ENCODE measurements around the gene TMEM163.

DNA sequence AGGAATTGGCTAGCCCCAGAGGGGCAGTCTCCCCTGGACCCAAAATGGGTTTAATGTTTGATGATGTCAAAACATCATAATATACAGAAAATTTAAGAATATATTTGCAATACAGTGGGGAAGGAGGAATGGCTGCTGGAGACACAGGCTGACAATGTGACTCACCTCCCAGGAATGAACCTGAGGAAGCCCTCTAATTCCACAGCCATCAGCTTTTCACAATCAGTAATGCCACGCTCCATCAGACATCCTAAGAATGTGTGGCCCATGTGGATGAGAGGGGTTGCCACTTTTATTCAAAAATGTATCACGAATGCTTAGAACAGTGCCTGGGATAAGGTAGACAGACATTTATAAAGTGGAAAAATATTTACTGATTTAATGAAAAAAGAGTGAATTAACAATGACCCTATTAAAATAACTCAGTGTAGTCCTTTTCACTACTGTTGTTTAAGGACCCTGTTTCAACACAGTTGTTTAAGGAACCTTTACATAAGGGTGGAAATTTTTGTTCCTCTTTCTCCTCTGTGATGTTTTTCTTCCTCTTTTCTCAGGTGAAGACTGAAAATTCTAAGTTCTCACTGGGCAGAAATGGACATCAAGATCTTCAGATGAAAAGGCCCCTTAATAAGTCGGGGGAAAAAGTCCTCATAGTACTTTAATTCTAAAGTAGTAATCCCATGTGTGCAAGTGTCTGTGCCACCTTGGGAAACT lies 17.5 kb upstream of the TMEM163 start:
- no peak for TF ChIP-seq EP300 (IDR thresholded peaks at IDR 0.05)
- TF ChIP-seq, protein P1, sequence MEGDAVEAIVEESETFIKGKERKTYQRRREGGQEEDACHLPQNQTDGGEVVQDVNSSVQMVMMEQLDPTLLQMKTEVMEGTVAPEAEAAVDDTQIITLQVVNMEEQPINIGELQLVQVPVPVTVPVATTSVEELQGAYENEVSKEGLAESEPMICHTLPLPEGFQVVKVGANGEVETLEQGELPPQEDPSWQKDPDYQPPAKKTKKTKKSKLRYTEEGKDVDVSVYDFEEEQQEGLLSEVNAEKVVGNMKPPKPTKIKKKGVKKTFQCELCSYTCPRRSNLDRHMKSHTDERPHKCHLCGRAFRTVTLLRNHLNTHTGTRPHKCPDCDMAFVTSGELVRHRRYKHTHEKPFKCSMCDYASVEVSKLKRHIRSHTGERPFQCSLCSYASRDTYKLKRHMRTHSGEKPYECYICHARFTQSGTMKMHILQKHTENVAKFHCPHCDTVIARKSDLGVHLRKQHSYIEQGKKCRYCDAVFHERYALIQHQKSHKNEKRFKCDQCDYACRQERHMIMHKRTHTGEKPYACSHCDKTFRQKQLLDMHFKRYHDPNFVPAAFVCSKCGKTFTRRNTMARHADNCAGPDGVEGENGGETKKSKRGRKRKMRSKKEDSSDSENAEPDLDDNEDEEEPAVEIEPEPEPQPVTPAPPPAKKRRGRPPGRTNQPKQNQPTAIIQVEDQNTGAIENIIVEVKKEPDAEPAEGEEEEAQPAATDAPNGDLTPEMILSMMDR (IDR thresholded peaks at IDR 0.05), result no peak
- no peak for TF ChIP-seq POLR2A (IDR thresholded peaks at IDR 0.05; ENCODE audit: low read depth)
- TF ChIP-seq POLR2AphosphoS5 (IDR thresholded peaks at IDR 0.05), result no peak

Measured in esophagus muscularis mucosa (tissue), 4 donors.